Upper lobe of left lung (tissue), 6 donors: ENCODE results near the gene RECQL5. TPM values are rescaled to one million over a fixed set of nuclear protein-coding genes. Genes with fewer than 3 reads are reported as not detected.

Experiments
- ATAC-seq, 2 donors: fragments of 200-7000 bp; cut with Tn5 transposase; one replicate each; pipeline ENCODE4 v1.9.1; 2022; ENCODE audit warnings: mild to moderate bottlenecking in 2 of 2, moderate library complexity in 2 of 2; ENCODE audit not compliant: low FRiP score in 2 of 2
- DNase-seq, 2 donors: peaks; one replicate each; pipeline ENCODE4 v3.0.0-alpha.2; 2019 to 2020
- H3K27ac ChIP-seq, 4 donors: fragments of 200-600 bp; sonication (generic); one replicate each; pipeline ENCODE4 v1.5.1; 2016 to 2019
- H3K27me3 ChIP-seq, 4 donors: fragments of 200-600 bp; sonication (generic); one replicate each; pipeline ENCODE4 v1.5.1; 2017 to 2019
- H3K36me3 ChIP-seq, 4 donors: fragments of 200-600 bp; sonication (generic); one replicate each; pipeline ENCODE4 v1.5.1; 2016 to 2019
- H3K4me1 ChIP-seq, 4 donors: fragments of 200-600 bp; sonication (generic); one replicate each; pipeline ENCODE4 v1.5.1; 2018 to 2019
- H3K4me3 ChIP-seq, 4 donors: fragments of 200-600 bp; sonication (generic); one replicate each; pipeline ENCODE4 v1.5.1; 2017 to 2019; ENCODE audit warnings: mild to moderate bottlenecking in 2 of 4, moderate library complexity in 1 of 4
- H3K9me3 ChIP-seq, 4 donors: fragments of 200-600 bp; sonication (generic); one replicate each; pipeline ENCODE4 v1.5.1; 2018 to 2019
- CTCF ChIP-seq, 6 experiments: fragments of 450-650 bp in 4 of 6; fragments of 200-600 bp in 2 of 6; sonication (generic) in 2 of 6; IDR thresholded peaks; one replicate each; pipeline ENCODE4 v1.5.1; 2016 to 2019; ENCODE audit warnings: antibody characterized with exemption in 6 of 6
- EP300 ChIP-seq, 4 donors: sonication (generic); formaldehyde crosslinking; IDR thresholded peaks; one replicate each; pipeline ENCODE4 v1.5.1; 2017; ENCODE audit warnings: antibody characterized with exemption in 4 of 4, control low read depth in 2 of 4
- POLR2A ChIP-seq, 4 donors: fragments of 450-650 bp; IDR thresholded peaks; one replicate each; pipeline ENCODE4 v1.5.1; 2016 to 2017; ENCODE audit warnings: antibody characterized with exemption in 4 of 4, mild to moderate bottlenecking in 2 of 4
- POLR2AphosphoS5 ChIP-seq, 2 donors: sonication (generic); formaldehyde crosslinking; IDR thresholded peaks; one replicate each; pipeline ENCODE4 v1.5.1; 2017; ENCODE audit warnings: antibody characterized with exemption in 2 of 2
- WGBS, 2 donors: methylation state at CpG; one replicate each; pipeline ENCODE4 v1.1.5; 2017 to 2018; 5-methylcytosine and 5-hydroxymethylcytosine counted together
- total RNA-seq, 6 donors: library from RNA; depleted of rRNA in 4 of 6; stranded (reverse); fragments of >200 nt in 4 of 6; gene quantifications; one replicate each; pipeline versions ENCODE4 v1.1.0 to v1.2.1, GENCODE V29; 2016 to 2021
- donor health status: DM: no; HTN: no; CAD: no; lungs with moderate emphysema.
- donor health status: DM: no; HTN: yes; CAD: no; lungs with severe emphysema.

RECQL5 gene
- total RNA-seq, 6 donors from 2014 or later: 11.4 to 97.4 (median 41.4) TPM

GRCh38 chr17:75667825-75668224 is 871 bp upstream of the RECQL5 start:
- H3K4me1 ChIP-seq: peaks cover 19 to 44% (median 25%) of the 10 kb centered on the region in 4 donors
- no peak for ATAC-seq
- peaks cover 16 to 51% (median 37%) of the 10 kb centered on the region in 4 donors for H3K36me3 ChIP-seq
- H3K27me3 ChIP-seq: no peaks in the 10 kb centered on the region
- H3K4me3 ChIP-seq: peak overlapping the region; percentile 61 to 99 (median 90)
- no peaks in the 10 kb centered on the region for H3K9me3 ChIP-seq
- no peak for DNase-seq
- peak overlapping the region; percentile 85 to 96 (median 92) for H3K27ac ChIP-seq
- TF ChIP-seq EP300 (IDR thresholded peaks at IDR 0.05) (no peak), POLR2AphosphoS5 (IDR thresholded peaks at IDR 0.05) (no peak)
- WGBS, 2 donors: 6 to 10% methylated on average over 4 of the region's 4 CpGs

- 84 to 85% methylated on average over 10 of the region's 10 CpGs for WGBS, 2 donors
- DNase-seq: no peak
- peaks cover 18 to 51% (median 36%) of the 10 kb centered on the region in 4 donors for H3K36me3 ChIP-seq
- TF ChIP-seq EP300 (IDR thresholded peaks at IDR 0.05) (no peak), CTCF (IDR thresholded peaks at IDR 0.05) (no peak), POLR2A (IDR thresholded peaks at IDR 0.05) (no peak), POLR2AphosphoS5 (IDR thresholded peaks at IDR 0.05) (no peak)
- H3K27me3 ChIP-seq: no peaks in the 10 kb centered on the region
- peaks cover 19 to 42% (median 22%) of the 10 kb centered on the region in 4 donors for H3K4me1 ChIP-seq
- no peak overlapping the region for H3K27ac ChIP-seq
- no peaks in the 10 kb centered on the region for H3K9me3 ChIP-seq
- no peak for ATAC-seq
- H3K4me3 ChIP-seq: peak overlapping the region in 3 of 4 donors; percentile 61 to 99 (median 98)
Measured at GRCh38 chr17:75665981-75666380, 973 bp downstream of the RECQL5 start.

GRCh38 chr17:75664099-75664549 is 2.8 kb downstream of the RECQL5 start:
- Histone ChIP-seq H3K9me3 (no peaks in the 10 kb centered on the region), H3K36me3 (peaks cover 2 to 49% (median 31%) of the 10 kb centered on the region in 4 donors), H3K27me3 (no peaks in the 10 kb centered on the region), H3K4me1 (peaks cover 16 to 32% (median 19%) of the 10 kb centered on the region in 4 donors), H3K4me3 (no peak overlapping the region), H3K27ac (no peak overlapping the region)
- no peak for ATAC-seq
- no peak for DNase-seq
- no peak for TF ChIP-seq POLR2A (IDR thresholded peaks at IDR 0.05)
- no peak for TF ChIP-seq POLR2AphosphoS5 (IDR thresholded peaks at IDR 0.05)
- TF ChIP-seq EP300 (IDR thresholded peaks at IDR 0.05): no peak
- TF ChIP-seq CTCF (IDR thresholded peaks at IDR 0.05): no peak
- WGBS, 2 donors: 90 to 95% methylated on average over 3 of the region's 3 CpGs

GRCh38 chr17:75662511-75662910 is 4.4 kb downstream of the RECQL5 start:
- Histone ChIP-seq H3K4me3 (no peak overlapping the region), H3K27ac (no peak overlapping the region), H3K9me3 (no peaks in the 10 kb centered on the region), H3K36me3 (peaks cover 2 to 52% (median 29%) of the 10 kb centered on the region in 4 donors), H3K27me3 (no peaks in the 10 kb centered on the region), H3K4me1 (peaks cover 8 to 18% (median 10%) of the 10 kb centered on the region in 4 donors)
- WGBS, 2 donors: 96 to 97% methylated on average over 4 to 9 of the region's 9 CpGs
- TF ChIP-seq EP300 (IDR thresholded peaks at IDR 0.05): no peak
- TF ChIP-seq POLR2AphosphoS5 (IDR thresholded peaks at IDR 0.05): no peak
- TF ChIP-seq POLR2A (IDR thresholded peaks at IDR 0.05): no peak
- no peak for TF ChIP-seq CTCF (IDR thresholded peaks at IDR 0.05)
- DNase-seq: peak in 1 of 2 donors; percentile 41
- ATAC-seq: no peak

GRCh38 chr17:75661531-75661930 is 5.4 kb downstream of the RECQL5 start:
- DNase-seq: no peak
- Histone ChIP-seq H3K27ac (no peak overlapping the region), H3K36me3 (peaks cover 2 to 59% (median 29%) of the 10 kb centered on the region in 4 donors)

More at GRCh38 chr17:75661531-75661930, 5.4 kb downstream of the RECQL5 start:
- Histone ChIP-seq H3K4me1 (peaks cover 8 to 14% (median 9%) of the 10 kb centered on the region in 4 donors), H3K9me3 (no peaks in the 10 kb centered on the region), H3K27me3 (no peaks in the 10 kb centered on the region), H3K4me3 (no peak overlapping the region)
- TF ChIP-seq POLR2A (IDR thresholded peaks at IDR 0.05) (no peak), POLR2AphosphoS5 (IDR thresholded peaks at IDR 0.05) (no peak), CTCF (IDR thresholded peaks at IDR 0.05) (no peak), EP300 (IDR thresholded peaks at IDR 0.05) (no peak)
- WGBS, 2 donors: 96 to 98% methylated on average over 4 of the region's 4 CpGs
- ATAC-seq: no peak
